Left forelimb (tissue), 1 donor: ENCODE results near the gene CBX7.

Experiments
- DNase-seq: peaks from one replicate; pipeline ENCODE4 v3.0.0-alpha.2; 2018; ENCODE audit warnings: low spot score

The CBX7 gene

GRCh38 chr22:39123751-39124581, 28.5 kb downstream of the CBX7 start:
- DNase-seq = no peak

- no peak for DNase-seq
Measured at GRCh38 chr22:39122772-39123470, 29.6 kb downstream of the CBX7 start.

GRCh38 chr22:39120983-39121382, 31.5 kb downstream of the CBX7 start:
- DNase-seq = no peak

GRCh38 chr22:39117585-39118191, 34.8 kb downstream of the CBX7 start:
- no peak for DNase-seq

GRCh38 chr22:39115977-39116621, 36.4 kb downstream of the CBX7 start:
- DNase-seq = no peak

GRCh38 chr22:39115570-39115969, 36.9 kb downstream of the CBX7 start:
- no peak for DNase-seq

GRCh38 chr22:39114112-39114511, 38.4 kb downstream of the CBX7 start:
- DNase-seq = no peak

GRCh38 chr22:39110631-39111561, 41.6 kb downstream of the CBX7 start:
- no peak for DNase-seq

GRCh38 chr22:39109361-39109760, 43.1 kb downstream of the CBX7 start:
- no peak for DNase-seq

GRCh38 chr22:39108487-39108886, 44.0 kb downstream of the CBX7 start:
- DNase-seq = no peak

- DNase-seq = no peak
Measured at GRCh38 chr22:39106326-39106725, 46.2 kb downstream of the CBX7 start.

- DNase-seq = no peak
Measured at GRCh38 chr22:39103431-39103830, 49.0 kb downstream of the CBX7 start.

GRCh38 chr22:39101226-39101625, 51.3 kb downstream of the CBX7 start:
- DNase-seq = no peak

GRCh38 chr22:39098576-39098975, 53.9 kb downstream of the CBX7 start:
- no peak for DNase-seq

- no peak for DNase-seq
Measured at GRCh38 chr22:39098026-39098425, 54.5 kb downstream of the CBX7 start.

GRCh38 chr22:39097098-39098020, 55.1 kb downstream of the CBX7 start, which contains the start of gene APOBEC3H:
TSS of gene APOBEC3H (plus strand) at chr22:39097244. CDS start at chr22:39100279, 3,035 bp downstream.
- DNase-seq = no peak

GRCh38 chr22:39095971-39096370, 56.5 kb downstream of the CBX7 start:
- DNase-seq = no peak

GRCh38 chr22:39094717-39095389, 57.6 kb downstream of the CBX7 start:
- no peak for DNase-seq

- no peak for DNase-seq
Measured at GRCh38 chr22:39092111-39092862, 60.2 kb downstream of the CBX7 start.
